Stimulated activated CD4-positive, alpha-beta T cell treated with anti-CD3 and anti-CD28 coated beads, Interleukin-1b, Interleukin-23, amount 100 ng/mL, for 1 hour (primary cell): Measurements from ENCODE around the gene TEPSIN.
"Not testable (repeated sequence)": the region's sequence is repeated elsewhere in the genome, so short reads cannot be mapped to it uniquely, and the experiment has no call there.

ENCODE experiments used
- DNase-seq, 2 donors: peaks; one replicate each; pipeline ENCODE4 v3.0.0-alpha.2; 2020; ENCODE audit warnings: low read depth in 2 of 2

TEPSIN gene

DNA sequence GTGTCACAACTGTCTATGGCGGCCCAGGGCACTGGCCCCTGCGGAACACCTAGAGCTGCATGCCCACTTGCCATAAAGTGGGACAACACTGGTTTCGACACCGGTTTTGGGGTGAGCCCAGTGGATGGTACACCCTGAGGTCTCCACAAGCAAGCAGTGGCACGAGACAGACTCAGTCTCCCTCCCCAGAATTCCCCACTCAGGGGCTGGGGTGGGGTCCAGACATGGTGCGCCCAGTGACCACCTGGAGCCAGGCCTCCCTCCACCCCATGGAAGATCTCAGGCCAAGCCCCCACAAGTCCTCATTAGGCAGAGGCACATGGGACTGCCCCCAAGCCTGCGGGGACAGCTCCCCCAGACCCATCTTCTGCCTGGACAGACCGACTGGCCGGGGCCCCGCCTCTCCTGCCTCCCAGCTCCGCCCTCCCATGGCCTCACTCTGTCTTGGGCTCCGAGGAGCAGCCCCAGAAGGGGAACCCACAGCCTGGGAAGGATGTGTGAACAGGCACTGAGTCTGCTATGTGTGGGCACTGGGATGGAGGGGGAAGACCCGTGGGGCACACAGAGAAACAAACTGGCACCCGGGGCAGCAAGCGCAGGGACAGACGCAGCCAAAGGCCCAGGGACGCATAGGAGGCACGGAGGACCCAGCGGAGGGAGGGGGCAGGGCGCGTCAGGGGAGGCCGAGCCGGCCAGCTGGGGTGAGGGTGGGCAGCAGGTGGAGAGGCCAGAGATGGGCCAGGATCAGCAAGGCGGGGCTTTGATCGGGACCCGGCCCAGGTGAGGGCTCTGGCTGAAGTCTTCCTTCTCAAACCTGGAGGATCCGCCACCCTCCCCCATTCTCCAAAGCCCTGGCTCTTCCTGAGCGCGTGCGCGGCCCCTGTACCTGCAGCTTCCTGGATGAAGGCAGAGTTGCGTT is 2.8 kb downstream of the TEPSIN start:
- DNase-seq: no peak

- no peak for DNase-seq
Observed at GRCh38 chr17:81234940-81235821, 3.7 kb downstream of the TEPSIN start.

DNA sequence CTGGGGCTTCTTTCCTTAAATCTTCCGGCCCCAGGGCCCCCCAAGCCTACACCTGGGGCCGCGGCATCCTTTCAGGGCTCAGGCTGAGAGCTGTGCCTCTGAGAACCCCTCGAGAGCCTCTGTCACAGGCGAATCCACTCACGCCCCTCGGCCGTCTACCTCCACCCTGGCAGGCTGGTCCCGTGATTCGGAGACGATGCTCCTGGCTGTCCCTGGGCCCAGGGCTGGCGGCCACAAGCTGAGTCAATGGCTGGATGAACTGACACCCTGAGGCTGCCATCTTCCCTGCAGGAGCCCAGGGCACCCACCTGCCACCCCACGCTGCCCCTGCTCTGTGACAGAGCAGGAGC is 4.4 kb downstream of the TEPSIN start:
- DNase-seq: no peak

DNA sequence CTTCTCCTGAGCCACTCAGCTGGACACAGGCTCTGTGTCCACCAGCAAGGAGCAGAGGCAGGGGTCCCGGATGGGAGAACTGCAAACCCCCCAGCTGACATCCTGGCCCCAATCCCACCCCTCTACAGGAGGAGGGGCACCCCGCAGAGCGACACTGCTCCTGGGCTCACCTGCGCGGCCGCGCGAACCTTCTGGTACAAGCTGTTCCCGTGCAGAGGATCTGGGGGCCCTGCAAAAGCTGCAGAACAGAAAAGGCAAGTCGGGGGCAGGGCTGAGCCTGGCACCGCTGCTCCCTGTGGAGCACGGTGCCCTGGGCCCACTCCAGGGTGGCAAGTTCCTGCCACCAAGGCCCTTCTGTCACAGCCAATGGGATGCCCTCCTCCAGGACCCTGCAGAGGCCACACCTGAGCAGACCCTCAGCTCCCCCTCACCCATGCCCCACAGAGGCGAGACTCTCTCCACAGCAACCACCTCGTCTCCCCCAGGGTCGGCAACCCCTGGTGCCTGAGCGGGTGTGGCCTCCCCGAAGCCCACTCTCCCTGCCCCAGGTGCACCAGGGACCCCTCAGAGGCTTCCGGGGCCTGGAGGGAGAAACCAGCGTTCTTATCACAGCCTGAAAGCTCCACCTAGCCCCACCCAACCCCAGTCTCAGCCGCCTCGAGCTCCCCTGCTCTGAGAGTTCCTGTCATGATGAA is 4.9 kb downstream of the TEPSIN start:
- no peak for DNase-seq

DNA sequence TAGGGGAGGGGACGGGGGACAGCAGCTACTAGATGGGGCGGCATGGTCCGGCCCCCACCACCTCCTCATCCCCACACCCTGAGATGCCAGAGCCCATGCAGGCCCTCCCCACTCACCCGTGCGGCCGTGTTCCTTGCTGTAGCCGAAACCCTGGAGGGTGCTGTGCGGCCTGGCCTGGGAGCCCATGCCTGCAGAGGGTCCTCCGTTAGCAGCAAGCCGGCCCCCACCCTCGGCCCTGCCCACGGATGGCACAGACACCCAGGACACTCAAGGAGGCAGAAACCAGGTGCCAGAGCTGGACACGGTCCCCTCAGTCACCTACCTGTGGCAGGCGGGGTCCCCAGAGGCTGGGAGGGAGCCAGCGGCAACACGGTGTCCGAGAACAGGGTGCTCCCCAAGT is 5.5 kb downstream of the TEPSIN start:
- no peak for DNase-seq

GRCh38 chr17:81232616-81233241 is 6.1 kb downstream of the TEPSIN start:
- DNase-seq: no peak

- no peak for DNase-seq
Observed at GRCh38 chr17:81231766-81232581, 6.9 kb downstream of the TEPSIN start.

DNA sequence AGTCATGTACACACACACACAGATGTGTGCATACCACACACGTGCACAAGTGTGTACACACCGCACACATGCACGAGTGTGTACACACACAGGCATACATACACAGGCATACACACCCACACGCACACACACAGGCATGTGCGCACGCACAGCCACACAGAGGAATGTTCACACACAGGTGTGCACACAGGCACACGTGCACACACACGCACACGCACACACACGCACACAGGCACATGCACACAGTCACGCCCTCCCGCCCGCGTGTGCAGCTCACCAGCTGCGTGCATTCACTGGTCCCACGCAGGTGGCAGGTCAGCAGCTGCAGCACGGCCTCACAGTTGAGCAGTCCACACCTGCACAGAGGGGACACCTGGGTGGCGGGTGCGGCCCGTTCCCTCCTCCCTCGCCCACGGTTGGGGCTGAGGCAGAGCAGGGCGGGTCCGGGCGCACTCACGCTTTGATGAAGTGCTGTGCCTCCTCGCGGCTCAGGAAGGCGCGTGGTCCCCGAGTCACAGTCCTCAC is 7.7 kb downstream of the TEPSIN start:
- no peak for DNase-seq

GRCh38 chr17:81230043-81230820 is 8.6 kb downstream of the TEPSIN start:
- DNase-seq: no peak

- DNase-seq: no peak
Observed at GRCh38 chr17:81229666-81229920, 9.3 kb downstream of the TEPSIN start.

- DNase-seq: no peak
Observed at GRCh38 chr17:81228834-81229665, 9.8 kb downstream of the TEPSIN start.

- DNase-seq: no peak
Observed at GRCh38 chr17:81228420-81228819, 10.4 kb downstream of the TEPSIN start.

DNA sequence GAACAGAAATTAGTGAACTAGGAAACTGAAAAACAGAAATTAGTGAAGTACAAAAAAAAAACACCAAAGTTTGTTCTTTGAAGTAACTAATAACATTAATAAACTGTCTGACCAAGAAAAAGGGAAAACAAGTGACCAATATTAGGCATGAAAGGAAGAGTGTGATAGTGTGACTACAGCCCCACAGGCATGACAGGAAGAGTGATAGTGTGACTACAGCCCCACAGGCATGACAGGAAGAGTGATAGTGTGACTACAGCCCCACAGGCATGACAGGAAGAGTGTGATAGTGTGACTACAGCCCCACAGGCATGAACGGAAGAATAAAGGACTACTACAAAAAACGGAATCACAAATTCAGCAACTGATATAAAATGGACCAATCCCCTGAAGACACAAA is 11.2 kb downstream of the TEPSIN start:
- not testable (repeated sequence) for DNase-seq

DNA sequence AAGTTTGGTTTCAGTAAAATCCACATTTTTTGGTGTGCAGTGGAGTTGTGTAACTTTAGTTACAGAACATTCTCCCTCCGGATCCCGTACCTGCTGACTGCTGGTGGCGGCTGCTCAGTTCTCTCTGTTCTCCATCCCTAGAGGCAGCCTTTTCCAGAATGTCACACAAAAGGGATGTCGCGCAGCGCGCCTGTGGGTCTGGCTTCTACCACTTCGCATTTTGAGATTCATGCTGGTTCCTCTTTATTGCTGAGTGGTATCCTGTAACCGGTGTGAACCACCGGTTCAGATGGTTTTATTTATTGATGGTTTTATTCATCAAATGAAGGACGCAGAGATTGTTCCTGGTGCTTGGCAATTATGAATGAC is 15.1 kb downstream of the TEPSIN start:
- DNase-seq: no peak

- peak; percentile 100 for DNase-seq
Observed at GRCh38 chr17:81222906-81223761, 15.7 kb downstream of the TEPSIN start, which contains the start of gene CEP131. Gene CEP131, minus strand, starts transcription at chr17:81222965. Its CDS starts 2,909 bp downstream, at chr17:81220056.

DNA sequence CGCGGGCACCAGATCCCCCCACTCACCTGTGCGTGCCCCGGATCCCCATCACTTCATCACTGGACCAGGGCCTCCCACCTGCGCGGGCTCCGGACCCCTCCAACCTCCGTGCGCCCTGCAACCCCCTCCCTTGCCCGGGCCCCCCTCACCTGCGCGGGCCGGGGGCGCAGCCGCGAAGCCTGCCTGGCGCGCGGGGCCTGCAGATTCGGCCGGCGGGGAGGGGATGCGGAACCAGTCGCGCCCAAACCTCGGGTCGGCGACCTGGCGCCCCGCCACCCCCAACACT is 16.3 kb downstream of the TEPSIN start:
- DNase-seq: no peak

DNA sequence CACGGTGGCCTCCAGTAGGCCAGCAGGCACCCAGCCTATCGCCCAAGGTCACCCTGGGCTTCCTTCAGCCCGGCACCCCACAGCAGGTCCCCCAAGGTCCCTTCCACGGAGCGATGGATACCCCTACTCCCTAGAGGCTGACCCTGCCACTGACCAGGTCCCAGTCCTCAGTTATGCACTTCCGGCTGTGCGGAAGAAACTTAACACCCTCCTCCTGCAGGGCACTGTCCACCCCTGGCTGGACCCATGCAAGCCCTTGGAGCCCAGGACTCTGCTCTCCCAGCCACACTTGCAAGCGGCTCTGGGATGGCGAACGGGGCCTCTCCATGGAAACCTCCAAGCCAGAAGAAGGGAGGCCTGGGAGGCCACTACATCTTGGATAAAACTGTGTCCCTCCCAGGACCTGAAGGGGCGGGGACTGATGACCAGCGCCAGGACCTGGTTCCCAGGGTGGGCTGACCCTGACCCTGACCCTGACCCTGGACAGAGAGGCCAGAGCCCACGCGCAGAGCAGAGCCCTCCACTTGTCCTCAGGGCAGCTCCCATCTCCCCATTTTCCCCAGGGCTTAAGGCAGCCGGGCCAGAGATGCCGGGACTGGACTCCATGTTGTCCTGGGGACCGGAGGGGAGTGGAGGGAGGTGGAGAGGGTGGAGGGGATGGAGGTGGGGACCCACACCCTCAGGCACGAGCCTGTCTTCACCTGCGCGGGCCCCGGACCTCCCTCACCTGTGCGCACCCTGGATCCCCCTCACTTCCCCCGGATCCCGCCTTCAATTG is 16.8 kb downstream of the TEPSIN start:
- no peak for DNase-seq
